ENCODE results near the gene OXER1.
"Not testable (repeated sequence)": the region's sequence is repeated elsewhere in the genome, so short reads cannot be mapped to it uniquely, and the experiment has no call there.

- not testable (repeated sequence) for TF ChIP-seq POLR2AphosphoS5 (IDR thresholded peaks at IDR 0.05; ENCODE audit: borderline replicate concordance, low read depth, low read length); EZH2 (IDR thresholded peaks at IDR 0.05)
These were observed 32.6 kb downstream of the OXER1 start for GRCh38 chr2:42731316-42731715.

All from SK-N-MC (cell line).